DND-41 (cell line): ENCODE results near the gene RBM39.
"Not testable (repeated sequence)": the region's sequence is repeated elsewhere in the genome, so short reads cannot be mapped to it uniquely, and the experiment has no call there.

Experiments
- CTCF ChIP-seq: IDR thresholded peaks from 2 replicates; pipeline ENCODE4 v1.5.1; 2012; ENCODE audit warnings: borderline replicate concordance, low read length, moderate library complexity, mild to moderate bottlenecking; ENCODE audit not compliant: poor library complexity, severe bottlenecking; ENCODE audit errors: extremely low read depth
- EZH2 ChIP-seq: IDR thresholded peaks from 3 replicates; pipeline ENCODE4 v1.6.1; 2012; ENCODE audit warnings: borderline replicate concordance, low read depth, mild to moderate bottlenecking, moderate library complexity, low read length, inconsistent platforms; ENCODE audit not compliant: severe bottlenecking

- TF ChIP-seq CTCF, EZH2: not testable (repeated sequence)
Measured at GRCh38 chr20:35705894-35706293, 36.2 kb downstream of the RBM39 start.
